RWPE1 (cell line): Measurements from ENCODE around the gene CUBN.

Source experiments
- CTCF ChIA-PET: fragments of 350-600 bp; sonication (Branson Sonifier 250); formaldehyde crosslinking; extraction: SDS; loops from one replicate; lab custom pipeline; 2021; lab: Yijun Ruan, JAX
- POLR2A ChIA-PET: fragments of 400-600 bp; formaldehyde crosslinking; extraction: SDS; loops from one replicate; lab custom pipeline; 2020; ENCODE audit warnings: antibody characterized with exemption; ENCODE audit not compliant: low non-redundant PET; lab: Yijun Ruan, JAX
- DNase-seq: peaks from one replicate; pipeline ENCODE4 v3.0.0; 2012; ENCODE audit warnings: low spot score
- H3K27ac ChIP-seq: fragments of 450-650 bp; 2 replicates; pipeline ENCODE4 v1.5.1; 2017
- TF ChIP-seq, protein P1 (sequence below): fragments of 450-650 bp; conservative IDR thresholded peaks from 2 replicates; pipeline ENCODE4 v1.5.1; 2017; ENCODE audit warnings: low read depth, mild to moderate bottlenecking

Gene CUBN

GRCh38 chr10:17129741-17130140 is at the start of gene CUBN:
CUBN (minus strand) TSS chr10:17129811; CDS start chr10:17129765, 46 bp downstream.
- no peak for DNase-seq
- TF ChIP-seq, protein P1, sequence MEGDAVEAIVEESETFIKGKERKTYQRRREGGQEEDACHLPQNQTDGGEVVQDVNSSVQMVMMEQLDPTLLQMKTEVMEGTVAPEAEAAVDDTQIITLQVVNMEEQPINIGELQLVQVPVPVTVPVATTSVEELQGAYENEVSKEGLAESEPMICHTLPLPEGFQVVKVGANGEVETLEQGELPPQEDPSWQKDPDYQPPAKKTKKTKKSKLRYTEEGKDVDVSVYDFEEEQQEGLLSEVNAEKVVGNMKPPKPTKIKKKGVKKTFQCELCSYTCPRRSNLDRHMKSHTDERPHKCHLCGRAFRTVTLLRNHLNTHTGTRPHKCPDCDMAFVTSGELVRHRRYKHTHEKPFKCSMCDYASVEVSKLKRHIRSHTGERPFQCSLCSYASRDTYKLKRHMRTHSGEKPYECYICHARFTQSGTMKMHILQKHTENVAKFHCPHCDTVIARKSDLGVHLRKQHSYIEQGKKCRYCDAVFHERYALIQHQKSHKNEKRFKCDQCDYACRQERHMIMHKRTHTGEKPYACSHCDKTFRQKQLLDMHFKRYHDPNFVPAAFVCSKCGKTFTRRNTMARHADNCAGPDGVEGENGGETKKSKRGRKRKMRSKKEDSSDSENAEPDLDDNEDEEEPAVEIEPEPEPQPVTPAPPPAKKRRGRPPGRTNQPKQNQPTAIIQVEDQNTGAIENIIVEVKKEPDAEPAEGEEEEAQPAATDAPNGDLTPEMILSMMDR, result no peak
- CTCF ChIA-PET, result no interaction called here
- H3K27ac ChIP-seq, result no peak within 1 kb of the TSS
- POLR2A ChIA-PET, result no interaction called here

- TF ChIP-seq, protein P1, result no peak
- H3K27ac ChIP-seq, result no peak overlapping the region
- DNase-seq, result no peak
- ChIA-PET CTCF (interaction anchor here (0.6 kb wide), 1 partner anchor 337 kb away, joined by 5 read pairs; no protein-coding TSS in a partner anchor), POLR2A (no interaction called here)
Observed at GRCh38 chr10:17179002-17179401, 49.4 kb upstream of the CUBN start.

- DNase-seq, result no peak
- TF ChIP-seq, protein P1, result no peak
- no peak overlapping the region for H3K27ac ChIP-seq
- ChIA-PET CTCF (interaction anchor here (0.6 kb wide), 1 partner anchor 332 kb away, joined by 4 read pairs; no protein-coding TSS in a partner anchor), POLR2A (no interaction called here)
Observed at GRCh38 chr10:17178006-17178405, 48.4 kb upstream of the CUBN start.

DNA sequence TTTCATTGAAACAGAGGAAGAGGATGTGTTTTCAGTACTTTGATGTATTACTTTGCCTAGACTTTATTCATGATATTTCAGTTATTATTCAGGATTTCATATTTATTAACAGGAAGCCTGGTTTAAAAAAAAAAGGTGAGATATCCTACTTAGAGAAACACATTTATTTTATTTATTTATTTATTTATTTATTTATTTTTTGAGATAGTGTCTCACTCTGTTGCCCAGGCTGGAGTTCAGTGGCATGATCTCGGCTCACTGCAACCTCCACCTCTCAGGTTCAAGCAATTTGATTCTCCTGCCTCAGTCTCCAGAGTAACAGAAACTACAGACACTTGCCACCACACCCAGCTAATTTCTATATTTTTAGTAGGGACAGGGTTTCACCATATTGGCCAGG is 47.4 kb upstream of the CUBN start:
- ChIA-PET CTCF (no interaction called here), POLR2A (no interaction called here)
- no peak for DNase-seq
- no peak overlapping the region for H3K27ac ChIP-seq
- TF ChIP-seq, protein P1, result no peak

GRCh38 chr10:17176091-17176490 is 46.5 kb upstream of the CUBN start:
- POLR2A ChIA-PET, result no interaction called here
- TF ChIP-seq, protein P1, result no peak
- H3K27ac ChIP-seq, result no peak overlapping the region
- CTCF ChIA-PET, result no interaction called here
- no peak for DNase-seq

DNA sequence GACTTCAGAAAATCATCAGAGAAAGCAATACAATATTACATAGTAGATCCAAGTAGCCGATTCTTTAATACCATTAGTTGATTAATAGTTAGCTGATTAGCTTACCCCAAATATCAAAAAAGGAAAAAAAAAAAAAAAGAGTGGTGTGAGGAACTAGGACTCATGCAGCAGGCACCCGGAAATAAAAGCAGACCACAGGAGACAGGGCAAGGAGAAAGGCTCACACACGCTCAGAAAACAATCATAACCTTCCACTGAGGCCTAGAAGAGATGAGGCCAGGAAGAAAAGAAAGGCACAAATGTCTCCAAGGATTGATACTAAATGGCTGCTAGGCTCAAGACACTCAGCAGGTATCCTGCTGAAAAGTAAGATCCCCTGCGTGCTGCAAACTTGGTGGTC is 45.9 kb upstream of the CUBN start:
- POLR2A ChIA-PET, result no interaction called here
- H3K27ac ChIP-seq, result no peak overlapping the region
- CTCF ChIA-PET, result no interaction called here
- DNase-seq, result no peak
- TF ChIP-seq, protein P1, result no peak
